ENCODE results near the gene COX5B.
"Not testable (repeated sequence)": the region's sequence is repeated elsewhere in the genome, so short reads cannot be mapped to it uniquely, and the experiment has no call there.

COX5B gene

DNA sequence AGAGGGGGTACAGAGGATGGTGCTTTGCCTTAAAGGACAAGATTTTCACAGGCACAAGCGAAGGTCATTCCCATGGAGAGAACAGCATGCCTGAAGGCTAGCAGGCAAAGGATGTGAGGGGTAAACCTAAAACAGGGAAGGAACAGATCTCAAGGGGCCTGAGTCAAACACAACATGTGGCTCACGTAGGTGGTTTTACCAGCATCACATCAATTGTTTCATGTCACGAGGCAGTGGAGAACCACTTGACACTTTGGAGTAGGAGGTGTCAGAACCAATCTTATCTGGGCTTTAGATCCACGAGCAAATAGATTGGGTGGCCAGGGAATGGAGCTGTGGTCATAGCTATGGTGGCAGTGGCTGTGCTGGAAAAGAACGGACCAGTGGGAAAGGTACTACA is 8.4 kb downstream of the COX5B start:
- DNase-seq (ENCODE audit: low read depth): no peak

DNA sequence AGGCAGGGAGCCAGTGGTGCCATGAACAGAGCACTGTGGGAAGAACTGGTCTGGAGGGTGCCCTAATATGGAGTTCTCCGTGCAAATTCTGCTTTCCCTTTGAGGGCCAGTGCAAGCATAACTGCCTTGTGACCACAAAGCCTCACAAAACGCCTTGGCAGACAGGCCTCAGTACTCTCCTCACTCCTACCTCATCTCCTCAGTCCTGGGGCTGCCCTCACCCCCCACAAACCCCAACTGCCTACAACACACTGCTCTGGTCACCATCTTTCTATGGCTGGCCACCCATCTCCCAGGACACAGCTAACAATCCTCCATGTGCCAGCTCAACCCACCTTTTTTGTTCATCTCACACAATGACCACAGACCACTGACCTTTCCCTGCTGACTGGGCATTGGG is 8.9 kb downstream of the COX5B start:
- no peak for DNase-seq (ENCODE audit: low read depth)

DNA sequence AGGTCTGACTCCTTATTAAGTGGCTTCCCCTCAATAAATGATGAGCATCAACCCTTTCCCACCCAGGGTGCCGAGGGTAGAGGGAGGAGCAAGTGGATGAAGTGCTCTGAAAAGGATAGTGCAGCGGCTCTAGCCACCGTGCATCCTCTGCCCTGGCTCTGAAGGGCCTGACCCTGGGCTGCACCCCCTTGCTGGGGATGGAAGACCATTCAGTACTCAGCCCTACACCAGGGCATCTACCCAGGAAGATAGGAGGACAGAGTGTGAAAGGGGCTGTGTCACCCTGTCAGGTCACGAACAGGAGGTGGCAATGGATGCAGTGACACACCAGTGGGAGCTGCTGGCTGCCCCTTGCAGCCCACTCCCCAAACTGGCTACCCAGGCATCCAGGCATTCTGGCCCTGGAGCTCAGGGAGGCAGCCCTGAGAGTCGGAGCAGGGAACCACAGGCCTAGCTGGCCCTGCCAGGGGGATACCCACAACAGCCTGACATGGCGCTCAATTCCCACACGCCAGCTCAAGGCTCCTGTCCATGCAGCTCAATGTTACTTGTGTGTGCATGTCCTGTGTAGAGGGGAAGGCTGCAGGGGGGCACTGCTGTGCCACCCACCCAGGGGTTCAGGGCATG is 10.4 kb downstream of the COX5B start:
- DNase-seq (ENCODE audit: low read depth): no peak

DNA sequence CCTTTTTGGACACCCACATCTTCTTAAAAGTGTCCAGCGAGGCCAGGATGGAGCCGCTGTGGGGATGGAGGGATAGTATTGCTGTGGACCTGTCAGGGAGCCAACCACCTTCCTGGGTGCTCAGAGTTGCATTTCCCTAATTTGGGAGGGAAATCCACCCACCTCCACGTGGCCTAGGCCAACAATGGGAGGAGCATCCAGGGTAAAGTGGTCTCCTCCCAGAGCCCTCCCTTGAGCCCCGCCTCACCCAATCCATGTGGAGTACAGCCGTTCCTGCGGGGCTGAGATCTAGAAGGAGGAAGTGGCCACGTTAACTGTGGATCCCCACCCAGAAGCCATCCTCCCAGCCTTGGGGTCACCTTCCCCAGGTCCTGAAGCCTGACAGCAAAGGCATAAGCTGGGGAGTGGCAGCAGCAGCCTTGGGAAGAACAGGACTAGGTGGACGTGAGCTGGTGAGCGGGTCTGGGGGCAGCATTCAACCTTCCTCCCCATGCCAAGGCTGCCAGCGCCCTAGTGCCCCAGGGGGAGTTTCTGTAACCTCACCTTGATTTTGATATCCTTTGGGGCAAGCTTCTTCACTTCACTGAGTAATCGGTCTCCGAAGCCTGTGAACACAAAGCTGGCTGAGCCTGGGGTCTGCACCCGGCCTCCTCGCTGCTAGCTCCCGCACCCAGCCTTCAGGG is 11.2 kb downstream of the COX5B start:
- no peak for DNase-seq (ENCODE audit: low read depth)

DNA sequence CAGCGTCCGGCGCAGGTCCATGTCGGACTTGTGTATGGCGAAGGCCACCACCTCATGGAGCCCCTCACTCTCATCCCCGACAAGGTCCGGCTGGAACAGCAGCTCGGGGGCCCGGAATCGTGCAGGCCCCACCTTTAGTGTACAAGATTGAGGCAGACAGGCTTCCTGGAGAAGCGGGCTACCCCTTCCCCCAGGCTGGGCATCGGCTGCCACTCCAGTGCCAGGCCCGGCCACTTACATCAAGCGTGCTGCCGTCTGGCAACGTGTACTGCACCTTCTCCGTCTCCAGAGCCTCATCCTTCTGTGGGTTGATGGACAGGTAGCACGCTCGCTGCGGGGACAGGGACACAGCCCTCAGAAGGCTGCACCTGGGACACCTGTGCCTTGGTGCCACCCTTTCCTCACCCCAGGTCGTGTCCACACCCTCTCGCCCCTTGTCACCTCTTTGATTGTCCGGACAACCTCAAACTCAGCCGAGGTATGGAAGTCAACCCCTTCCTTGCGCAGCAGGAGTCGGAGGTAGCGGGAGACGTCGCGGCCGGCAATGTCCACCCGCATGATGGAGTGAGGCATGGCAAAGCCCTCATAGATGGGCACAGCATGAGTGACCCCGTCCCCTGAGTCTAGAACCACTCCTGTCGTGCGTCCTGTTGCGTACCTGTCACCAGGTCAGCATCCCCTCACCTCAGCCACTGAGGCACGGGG is 12.3 kb downstream of the COX5B start:
- no peak for DNase-seq (ENCODE audit: low read depth)

DNA sequence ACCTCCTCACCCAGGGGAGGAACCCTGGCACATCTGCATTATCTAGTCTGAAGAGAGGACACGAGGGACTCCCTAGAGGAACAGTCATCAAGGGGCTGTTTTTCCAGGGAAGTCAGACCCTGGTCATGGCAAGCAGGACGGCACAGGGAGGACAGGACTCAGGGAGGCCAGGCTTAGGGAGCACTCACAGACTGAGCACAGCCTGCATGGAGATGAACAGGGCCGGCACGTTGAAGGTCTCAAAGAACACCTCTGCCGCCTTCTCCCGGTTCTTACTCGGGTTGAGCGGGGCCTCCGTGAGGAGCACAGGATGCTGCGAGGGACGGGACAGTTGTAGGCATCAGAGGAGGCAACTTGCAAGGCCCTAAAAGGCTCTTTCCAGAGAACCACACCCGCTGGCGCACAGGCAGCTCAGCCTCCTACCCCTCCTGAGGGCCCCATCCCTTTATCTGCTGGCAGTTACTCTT is 12.9 kb downstream of the COX5B start:
- DNase-seq (ENCODE audit: low read depth): no peak

DNA sequence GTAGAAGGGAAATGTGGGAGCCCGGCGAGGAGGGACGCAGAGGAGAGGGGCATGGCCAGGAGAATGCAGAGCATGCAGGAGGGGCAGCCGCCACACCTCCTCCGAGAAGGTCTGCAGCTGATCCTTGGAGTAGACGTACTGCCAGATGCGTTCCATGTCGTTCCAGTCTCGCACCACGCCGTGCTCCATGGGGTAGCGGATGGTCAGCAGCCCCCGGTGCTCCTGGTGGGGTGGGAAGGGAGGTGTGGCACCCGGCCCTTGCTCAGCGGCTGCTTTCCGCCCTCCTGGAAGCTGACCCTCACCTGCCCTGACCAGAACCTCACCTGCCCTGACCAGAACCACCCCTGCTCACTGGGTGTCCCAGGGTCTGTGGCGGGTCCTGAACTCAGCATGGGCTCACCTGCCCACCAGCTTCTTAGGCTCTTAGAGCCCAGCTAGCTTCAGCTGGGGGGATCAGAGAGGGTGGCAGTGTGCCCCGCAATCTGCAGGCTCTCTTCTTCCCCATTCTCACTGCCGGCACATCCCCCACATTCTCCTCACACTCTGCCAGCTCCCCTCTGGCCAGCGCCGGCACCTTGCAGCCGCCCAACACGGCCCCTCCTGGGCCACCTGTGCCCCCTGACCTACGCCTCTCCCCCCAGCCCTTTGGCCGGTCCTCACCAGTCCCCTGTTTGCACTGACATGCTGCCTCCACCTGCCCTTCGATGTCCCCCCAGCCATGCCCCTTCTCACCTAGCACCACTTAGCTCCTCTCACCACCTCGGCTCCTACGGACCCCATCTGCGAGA is 13.6 kb downstream of the COX5B start:
- DNase-seq (ENCODE audit: low read depth): no peak

DNA sequence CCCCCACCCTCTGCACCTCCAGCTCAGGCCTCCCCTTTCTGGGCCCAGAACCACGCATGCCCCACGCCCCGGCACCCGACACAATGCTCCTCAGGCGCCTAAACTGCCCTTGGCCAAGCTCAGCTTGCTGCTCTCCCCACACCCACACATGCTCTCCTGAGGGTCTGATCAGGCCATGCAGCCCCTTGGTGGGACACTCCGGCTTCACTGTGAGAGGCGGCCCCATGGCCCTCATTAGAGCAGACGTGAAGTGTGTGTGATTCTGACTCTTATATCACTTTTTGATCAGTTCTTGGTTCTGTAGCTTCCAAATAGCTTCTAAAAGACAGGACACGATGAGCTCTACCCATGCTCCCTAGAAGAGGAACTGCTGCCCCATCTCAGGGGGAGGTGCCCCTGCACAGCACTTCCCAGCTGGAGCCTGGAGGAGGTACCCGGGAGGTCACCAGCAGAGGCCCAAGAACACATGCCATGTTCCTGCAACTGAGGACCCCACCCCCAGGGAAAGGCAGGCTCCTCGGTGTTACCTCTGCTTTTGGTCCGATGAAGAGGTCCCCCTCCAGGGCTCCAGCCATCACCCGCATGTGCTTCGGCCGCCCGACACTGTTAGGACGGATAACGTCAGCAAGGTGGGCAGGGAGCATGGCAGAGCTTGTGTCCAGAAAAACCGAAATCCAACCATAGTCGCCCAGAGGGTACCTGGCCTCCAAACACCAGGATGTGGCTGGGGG is 14.3 kb downstream of the COX5B start:
- no peak for DNase-seq (ENCODE audit: low read depth)

DNA sequence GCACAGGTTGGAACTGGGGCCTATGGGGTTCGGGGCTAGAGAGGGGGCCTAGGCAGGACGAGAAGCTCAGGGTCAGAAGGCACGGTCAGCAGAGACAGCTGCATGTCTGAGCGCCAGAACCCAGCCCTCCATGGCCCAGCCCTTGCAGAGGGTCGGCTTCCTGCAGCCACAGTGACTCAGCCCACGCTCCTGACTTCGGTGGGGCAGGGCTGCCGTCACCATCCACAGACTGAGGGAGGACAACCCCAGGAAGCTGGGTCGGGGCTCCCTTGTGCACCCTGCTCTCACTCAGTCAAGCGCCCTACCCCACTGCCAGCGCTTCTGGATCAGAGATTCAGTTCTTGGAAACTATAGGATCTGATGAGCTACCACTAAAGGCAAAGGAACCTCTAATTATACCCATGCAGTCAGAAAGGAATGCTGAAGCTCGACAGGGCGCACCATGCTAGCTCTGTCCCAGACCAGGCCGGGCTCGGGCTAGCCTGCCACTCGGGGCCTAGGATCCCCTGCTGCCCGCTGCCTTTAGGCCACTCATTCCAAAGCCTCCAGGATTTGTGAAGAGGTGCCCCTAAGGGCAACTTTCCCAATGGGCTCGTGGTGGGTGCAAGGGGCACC is 15.0 kb downstream of the COX5B start:
- DNase-seq (ENCODE audit: low read depth): no peak

DNA sequence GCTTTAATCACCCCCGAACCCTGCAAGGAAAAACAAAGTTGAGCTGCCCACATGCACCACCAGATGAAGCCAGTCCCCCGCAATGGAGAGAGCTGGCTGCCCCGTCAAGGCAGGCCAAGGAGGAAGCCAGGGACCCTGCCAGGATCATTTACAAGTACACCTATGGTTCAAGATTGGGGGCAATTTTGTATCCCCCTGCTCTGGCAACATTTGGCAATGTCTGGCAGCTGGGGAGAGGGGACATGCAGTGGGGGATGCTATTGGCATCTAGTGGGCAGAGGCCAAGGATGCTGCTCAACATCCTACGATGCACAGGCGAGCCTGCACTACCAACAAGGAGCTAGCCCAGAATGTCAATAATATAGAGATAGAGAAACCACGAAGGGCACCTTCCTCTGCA is 16.1 kb downstream of the COX5B start:
- DNase-seq (ENCODE audit: low read depth): no peak

DNA sequence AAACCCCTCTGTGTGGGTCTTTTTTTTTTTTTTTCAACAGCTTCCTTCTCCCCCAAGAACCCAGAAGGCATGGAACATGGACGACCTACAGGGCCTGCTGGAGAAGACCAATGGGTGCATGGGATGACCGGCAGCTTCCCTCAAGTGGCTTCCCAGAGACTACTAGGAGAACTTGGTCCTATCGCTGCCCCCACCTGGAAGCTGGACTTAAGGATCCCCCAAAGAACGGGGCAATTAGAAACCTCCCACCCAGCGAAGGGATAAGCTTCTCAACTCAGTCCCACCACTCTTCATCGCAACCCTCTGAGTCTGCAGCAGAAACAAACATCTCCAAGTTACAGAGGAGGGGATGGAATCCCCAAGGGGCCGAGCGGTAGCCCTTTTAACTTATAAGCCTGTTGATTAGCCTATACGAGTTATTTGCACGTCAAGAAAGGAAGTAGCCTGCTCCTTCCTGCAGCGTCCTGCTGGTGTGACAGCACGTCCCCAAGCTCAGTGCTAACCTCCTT is 16.6 kb downstream of the COX5B start:
- no peak for DNase-seq (ENCODE audit: low read depth)

DNA sequence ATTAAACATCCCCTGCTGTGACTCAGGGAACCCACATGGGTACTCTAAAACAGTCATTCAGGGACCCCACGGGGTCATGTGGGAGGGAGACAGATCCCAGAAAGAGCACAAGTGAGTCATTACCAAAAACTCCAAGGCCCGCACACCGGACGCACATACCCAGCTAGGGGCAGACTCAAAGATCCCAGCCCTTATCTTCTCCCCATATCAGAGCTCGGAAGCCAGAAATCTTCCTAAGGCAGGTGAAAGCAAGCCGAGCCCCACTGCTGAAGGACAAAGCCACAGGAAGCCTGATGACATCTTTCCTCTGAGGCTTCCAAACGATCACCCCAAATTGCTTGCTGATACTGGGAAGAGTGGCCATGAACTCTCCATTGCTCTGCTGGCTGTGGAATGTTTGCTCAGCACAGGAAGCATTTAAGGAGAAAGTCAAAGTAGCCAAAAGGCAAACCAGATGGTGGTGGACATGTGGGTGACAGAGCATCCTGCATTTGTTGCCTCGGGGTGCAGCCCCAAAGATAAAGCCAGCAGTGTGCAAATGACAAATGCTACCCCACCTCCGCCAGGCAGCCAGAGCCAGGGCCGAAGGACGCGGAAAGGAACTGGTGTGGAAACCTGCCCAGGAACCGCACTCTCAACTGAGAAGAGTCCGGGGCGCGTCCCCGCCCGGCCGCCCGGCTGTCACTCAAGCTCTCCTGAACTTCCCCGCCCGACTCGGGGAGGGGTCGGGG is 17.2 kb downstream of the COX5B start:
- peak; percentile 52 for DNase-seq (ENCODE audit: low read depth)

DNA sequence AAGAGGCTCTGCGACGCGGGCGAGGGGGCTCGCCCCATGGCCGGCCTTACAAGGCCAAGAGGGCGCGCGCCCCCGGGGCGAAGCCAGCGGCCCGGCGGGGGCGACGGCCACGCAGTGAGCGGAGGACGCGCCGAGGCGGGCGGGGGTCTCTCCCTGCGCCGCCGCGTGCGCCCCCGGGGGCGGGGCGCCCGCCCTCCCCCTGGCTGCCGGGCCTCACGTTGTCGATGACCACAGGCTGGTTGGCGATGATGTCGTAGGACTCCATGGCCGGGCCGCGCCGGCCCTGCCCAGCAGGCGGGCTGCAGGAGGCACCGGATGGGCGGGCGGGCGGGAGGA is 17.7 kb downstream of the COX5B start:
- no peak for DNase-seq (ENCODE audit: low read depth)

DNA sequence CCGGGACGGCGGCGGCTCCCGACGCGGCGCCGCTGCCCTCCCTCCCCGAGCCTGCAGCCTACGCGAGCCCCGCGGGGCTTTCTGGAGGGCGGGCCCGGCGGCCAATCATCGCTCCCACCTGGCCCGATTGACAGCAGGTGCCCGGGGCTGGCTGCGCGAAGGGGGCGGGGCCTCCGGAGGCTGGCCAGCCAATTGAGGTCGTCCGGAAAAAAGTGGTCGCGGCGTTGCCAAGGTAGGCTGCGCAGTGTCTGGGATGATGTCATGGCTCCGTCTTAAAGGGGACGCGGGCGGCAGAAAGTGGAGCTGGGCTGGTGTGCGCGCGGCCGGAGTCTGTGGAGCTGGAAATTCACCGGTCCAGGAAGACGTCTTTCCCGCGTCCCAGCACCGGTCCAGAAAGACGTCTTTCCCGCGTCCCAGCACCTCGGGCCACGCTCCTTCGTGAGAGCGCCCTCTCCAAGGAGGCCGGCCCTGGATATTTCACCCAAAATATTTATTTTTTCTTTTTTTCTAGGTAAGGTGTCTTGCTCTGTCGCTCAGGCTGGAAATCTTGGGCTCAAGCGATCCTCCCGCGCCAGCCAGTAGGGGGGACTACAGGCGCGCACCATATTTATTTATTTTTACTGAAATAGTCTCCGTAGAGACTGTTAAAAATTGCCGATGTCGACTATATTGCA is 18.2 kb downstream of the COX5B start, which contains the start of gene ACTR1B:
Gene ACTR1B (minus strand): TSS at position 83 of the 674 bp plus-strand sequence. CDS start 154 bp downstream, outside the sequence.
- DNase-seq (ENCODE audit: low read depth): peak; percentile 95

DNA sequence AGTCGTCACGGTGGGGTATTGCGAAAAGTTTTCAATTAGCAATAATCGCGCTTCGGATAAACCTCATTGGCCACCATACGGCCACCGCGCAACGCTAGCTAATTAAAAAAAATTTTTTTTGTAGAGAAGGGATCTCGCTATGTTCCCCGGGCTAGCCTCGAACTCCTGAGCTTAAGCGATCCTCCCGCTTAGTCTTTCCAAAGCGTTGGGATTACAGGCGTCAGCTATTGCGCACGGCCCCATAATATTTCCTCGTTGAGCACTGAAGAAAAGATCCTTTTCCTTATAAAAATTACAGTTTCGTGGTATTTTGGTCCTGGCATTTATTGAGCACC is 18.7 kb downstream of the COX5B start:
- DNase-seq (ENCODE audit: low read depth): no peak

DNA sequence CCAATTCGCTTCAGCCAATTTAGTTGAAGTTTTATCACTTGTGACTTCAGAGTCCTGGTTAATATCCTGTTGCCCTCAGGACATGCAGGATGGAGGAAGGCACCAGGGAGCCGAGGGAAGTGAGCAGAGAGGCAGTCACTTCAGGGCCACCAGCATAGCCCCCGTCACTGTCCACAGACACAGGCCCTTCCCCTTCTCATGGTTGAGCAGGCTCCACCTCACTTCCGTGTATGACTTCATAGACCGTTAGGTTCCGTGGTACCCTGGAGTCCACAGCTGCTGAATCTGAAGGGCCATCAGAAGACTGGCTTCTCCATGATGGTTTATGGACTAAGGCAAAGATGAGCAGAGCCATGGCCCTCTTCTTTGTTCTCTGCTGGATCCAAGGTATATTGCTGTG is 23.6 kb downstream of the COX5B start, which contains the start of gene C2orf92:
Gene C2orf92 (plus strand): TSS at position 266 of the 400 bp plus-strand sequence. CDS start 76 bp downstream, at position 342.
- DNase-seq (ENCODE audit: low read depth): no peak

DNA sequence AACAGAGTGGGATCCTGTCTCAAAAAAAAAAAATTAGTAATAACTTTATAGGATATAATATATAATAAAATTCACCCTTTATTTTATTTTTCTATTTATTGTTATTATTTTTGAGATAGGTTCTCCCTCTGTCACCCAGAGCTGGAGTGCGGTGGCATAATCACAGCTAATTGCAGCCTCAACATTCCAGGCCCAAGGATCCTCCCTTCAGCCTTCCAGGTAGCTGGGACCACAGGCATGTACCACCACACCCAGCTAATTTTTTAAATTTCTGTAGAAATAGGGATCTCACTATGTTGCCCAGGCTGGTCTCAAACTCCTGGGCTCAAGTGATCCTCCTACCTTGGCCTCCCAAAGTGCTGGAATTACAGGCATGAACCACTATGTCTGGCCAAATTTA is 24.6 kb downstream of the COX5B start:
- no peak for DNase-seq (ENCODE audit: low read depth)

DNA sequence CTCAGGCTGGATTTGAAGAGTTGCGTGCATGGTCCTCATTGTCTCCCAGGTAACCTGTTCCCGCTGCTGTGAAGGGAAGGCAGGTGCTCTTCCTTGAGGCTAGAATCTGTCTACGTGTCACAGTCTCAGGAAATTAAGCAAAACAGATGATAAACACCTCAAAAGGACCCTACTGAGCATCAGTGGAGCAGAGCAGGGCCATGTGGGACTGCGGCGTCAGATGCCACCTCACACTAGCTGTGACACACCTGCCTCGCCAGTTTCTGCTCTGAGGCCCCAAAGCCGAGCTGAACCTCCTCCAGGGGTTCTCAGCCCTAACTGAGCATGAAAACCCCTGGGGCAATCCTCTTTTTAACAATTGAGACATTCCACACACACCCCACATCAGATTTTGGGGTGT is 25.7 kb downstream of the COX5B start:
- DNase-seq (ENCODE audit: low read depth): no peak

DNA sequence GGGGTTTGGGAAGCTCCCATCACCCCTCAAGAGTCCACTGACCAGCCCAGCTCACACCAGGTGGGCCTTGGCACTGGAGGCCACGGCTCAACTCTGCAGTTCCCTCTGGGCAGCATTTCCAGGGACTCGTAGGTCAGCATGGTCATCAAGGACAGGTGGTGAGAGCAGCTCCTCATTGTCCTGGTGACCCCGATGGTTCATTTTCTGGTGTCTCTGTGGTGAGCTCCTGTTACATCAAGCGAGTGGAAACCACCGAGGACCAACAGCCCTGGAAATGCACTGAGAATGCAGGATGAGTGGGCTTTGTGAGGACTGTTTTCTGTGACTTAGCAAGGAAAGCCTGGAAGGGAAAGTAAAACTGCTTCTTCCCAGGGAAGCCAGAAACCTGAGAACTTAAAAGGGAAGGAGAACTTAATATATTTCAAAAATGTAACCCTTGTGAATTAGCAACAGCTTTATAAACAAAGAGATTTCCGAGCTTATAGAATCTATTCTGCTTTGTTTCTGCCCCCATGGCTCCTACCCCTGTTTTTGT is 26.8 kb downstream of the COX5B start:
- not testable (repeated sequence) for DNase-seq (ENCODE audit: low read depth)

Measured in stimulated activated CD8-positive, alpha-beta memory T cell treated with anti-CD3 and anti-CD28 coated beads, Interleukin-12 subunit alpha, Interleukin-12 subunit beta, amount 100 ng/mL, for 1 hour (primary cell).